ENCODE data around the gene RNPEPL1. TPM values are rescaled to one million over a fixed set of nuclear protein-coding genes. Genes with fewer than 3 reads are reported as not detected.
A peak's percentile ranks its signal among the peaks of the same experiment; 100 is the strongest.

The RNPEPL1 gene
- total RNA-seq, 3 donors from 2014 or later, result 22.4 to 57.9 (median 42.3) TPM

DNA sequence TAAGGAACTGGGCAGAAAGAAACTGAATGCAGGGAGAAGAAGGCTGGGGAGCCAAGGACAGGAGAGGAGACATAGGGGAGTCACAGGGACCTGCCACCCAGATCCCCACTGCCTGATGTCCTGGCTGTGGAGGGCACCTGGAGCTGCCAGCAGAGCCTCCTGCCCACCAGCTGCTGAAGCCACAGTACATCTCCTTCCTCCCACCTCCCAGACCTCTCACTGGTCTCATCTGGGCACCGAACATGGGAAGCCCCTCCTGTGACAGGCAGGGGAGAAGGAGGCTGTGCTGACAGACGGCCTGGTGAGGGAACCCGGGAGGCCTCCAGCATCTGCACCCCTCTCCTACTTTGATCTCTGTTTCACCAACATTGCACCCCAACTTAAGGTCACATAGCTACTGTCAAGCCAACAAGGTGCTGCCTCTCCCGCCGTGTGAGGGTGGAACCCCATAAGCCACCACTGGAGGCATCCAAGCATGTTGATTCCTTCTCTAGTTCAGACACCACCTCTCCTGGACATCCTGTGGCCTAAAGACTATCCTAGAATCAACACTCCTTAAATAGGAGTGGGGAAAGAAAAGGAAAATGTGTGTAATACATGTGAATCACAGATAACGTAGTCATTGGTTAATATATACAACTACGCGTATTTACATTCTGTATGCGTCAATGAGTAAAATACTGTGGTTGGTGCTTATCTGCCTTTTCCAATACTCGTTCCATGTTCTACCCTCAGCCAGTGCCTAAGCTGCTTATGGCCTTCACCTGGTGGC is 3.5 kb upstream of the RNPEPL1 start:
- peaks cover 14 to 24% of the 10 kb centered on the region in 2 donors for H3K4me1 ChIP-seq
- no peaks in the 10 kb centered on the region for H3K27me3 ChIP-seq
- intact Hi-C loops (cut with DNase I; ENCODE audit: low total_unique reads), result no loop called here
- H3K36me3 ChIP-seq, result no peaks in the 10 kb centered on the region
- no peak overlapping the region for H3K4me3 ChIP-seq
- H3K27ac ChIP-seq, result peak overlapping the region; percentile 93 to 100
- no peak for TF ChIP-seq POLR2AphosphoS5 (IDR thresholded peaks at IDR 0.05)
- TF ChIP-seq CTCF (IDR thresholded peaks at IDR 0.05), result no peak
- no peak for TF ChIP-seq POLR2A (IDR thresholded peaks at IDR 0.05)
- DNase-seq (ENCODE audit: low spot score in 2 of 2), result peak; percentile 17 to 19
- no peaks in the 10 kb centered on the region for H3K9me3 ChIP-seq

DNA sequence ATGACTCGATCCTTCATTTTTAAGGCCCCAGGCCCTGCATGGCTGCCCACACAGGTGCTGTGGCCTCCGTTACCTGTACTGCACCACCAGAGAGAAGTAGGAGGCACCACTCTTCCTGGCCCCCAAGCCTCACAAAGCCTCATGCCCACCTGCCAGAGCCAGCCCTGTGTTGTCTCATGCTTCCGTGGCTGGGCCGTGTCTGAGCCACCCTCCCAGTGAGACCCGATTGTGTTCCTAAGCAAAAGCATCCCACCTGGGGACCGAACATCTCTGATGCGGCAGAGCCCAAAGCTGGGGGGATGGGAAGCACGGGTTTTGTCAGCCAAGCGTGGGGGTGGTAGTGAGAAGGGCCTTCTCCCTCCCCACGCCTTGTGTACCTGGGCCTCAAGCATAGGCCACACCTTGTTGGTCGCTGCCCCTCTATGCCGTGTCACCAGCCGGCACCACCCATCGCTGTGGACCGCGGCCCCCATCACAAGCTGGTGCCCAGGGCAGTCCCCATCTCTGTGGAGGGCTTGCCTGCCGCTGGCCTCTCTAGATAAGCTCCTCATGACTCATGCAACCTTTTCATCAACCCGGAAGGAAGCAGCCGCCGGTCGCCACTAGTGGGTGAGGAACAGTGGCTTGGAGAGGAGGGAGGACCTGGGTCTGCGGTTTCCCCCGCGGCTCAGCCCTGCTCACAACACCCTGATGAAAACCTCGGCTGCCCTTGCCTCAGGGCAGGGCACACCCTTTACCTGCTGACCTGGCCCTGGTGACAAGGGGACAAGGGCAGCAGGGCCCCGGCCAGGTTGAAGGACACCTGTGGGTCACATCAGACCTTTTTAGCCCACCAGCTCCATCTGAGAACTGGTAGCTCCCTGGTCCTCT is 2.7 kb upstream of the RNPEPL1 start:
- peak overlapping the region; percentile 93 to 100 for H3K27ac ChIP-seq
- peak overlapping the region; percentile 69 to 83 (median 71) for H3K4me3 ChIP-seq
- H3K4me1 ChIP-seq, result peaks cover 14 to 31% of the 10 kb centered on the region in 2 donors
- intact Hi-C loops (cut with DNase I; ENCODE audit: low total_unique reads), result no loop called here
- peak in 2 of 3 donors; percentile 32 to 64 for TF ChIP-seq POLR2AphosphoS5 (IDR thresholded peaks at IDR 0.05)
- TF ChIP-seq POLR2A (IDR thresholded peaks at IDR 0.05), result no peak
- TF ChIP-seq CTCF (IDR thresholded peaks at IDR 0.05), result no peak
- DNase-seq (ENCODE audit: low spot score in 2 of 2), result peak; percentile 80 to 86
- no peaks in the 10 kb centered on the region for H3K36me3 ChIP-seq
- no peaks in the 10 kb centered on the region for H3K27me3 ChIP-seq
- no peaks in the 10 kb centered on the region for H3K9me3 ChIP-seq

DNA sequence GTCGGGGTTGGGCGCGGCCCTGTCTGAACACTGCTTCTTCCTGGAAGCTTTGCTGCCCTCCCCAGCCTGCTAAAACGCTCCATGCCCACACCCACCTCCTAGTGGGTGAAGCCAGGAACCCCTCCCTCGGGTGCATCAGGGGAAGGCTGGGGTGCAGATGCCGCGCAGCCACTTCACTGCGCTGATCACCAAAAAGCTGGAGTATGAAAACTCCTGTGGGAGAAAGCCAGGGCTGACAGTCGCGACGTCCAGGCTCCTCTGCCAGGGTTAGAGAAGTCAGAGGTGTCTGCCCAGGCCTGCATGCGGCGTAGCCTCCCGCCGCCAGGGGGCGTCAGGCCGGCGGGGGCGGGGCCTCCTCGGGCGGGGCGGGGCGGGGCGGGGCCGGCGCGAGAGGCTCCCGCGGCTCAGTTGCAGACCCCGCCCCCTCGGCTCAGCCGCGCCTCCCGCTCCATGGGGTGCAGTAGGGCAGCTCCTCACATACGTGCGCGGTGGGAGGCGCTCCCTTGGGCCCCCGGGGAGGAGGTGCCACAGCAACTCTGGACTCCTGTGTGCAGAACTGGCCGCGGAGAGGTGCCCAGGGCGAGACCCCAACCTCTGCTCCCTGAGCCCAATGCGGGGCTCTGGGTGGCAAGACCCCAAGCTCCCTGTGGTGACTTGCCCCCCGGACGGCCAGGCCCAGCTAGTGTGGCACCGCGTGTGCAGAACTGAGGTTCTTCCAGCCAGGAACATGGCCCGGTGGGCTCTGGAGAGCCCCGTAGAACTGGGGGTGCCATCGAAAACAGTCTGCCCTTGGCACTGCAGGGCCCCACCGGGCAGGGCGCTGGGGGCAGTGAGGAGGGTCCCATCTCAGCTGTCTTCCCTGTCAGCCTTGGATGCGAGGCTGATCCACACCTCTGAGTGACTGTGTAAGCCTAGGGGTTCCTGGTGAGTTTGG is 1.8 kb upstream of the RNPEPL1 start:
- Histone ChIP-seq H3K36me3 (no peaks in the 10 kb centered on the region), H3K4me1 (peaks cover 14 to 31% of the 10 kb centered on the region in 2 donors), H3K9me3 (no peaks in the 10 kb centered on the region), H3K27ac (peak overlapping the region; percentile 93 to 100), H3K27me3 (no peaks in the 10 kb centered on the region), H3K4me3 (peak overlapping the region; percentile 69 to 83 (median 71))
- TF ChIP-seq POLR2AphosphoS5 (IDR thresholded peaks at IDR 0.05) (no peak), POLR2A (IDR thresholded peaks at IDR 0.05) (no peak), CTCF (IDR thresholded peaks at IDR 0.05) (peak; percentile 28 to 75 (median 65))
- intact Hi-C loops (cut with DNase I; ENCODE audit: low total_unique reads), result loop anchor here (1.0 kb wide), 1 partner anchor 18 kb away; no protein-coding TSS in a partner anchor
- DNase-seq (ENCODE audit: low spot score in 2 of 2), result peak; percentile 90 to 91

DNA sequence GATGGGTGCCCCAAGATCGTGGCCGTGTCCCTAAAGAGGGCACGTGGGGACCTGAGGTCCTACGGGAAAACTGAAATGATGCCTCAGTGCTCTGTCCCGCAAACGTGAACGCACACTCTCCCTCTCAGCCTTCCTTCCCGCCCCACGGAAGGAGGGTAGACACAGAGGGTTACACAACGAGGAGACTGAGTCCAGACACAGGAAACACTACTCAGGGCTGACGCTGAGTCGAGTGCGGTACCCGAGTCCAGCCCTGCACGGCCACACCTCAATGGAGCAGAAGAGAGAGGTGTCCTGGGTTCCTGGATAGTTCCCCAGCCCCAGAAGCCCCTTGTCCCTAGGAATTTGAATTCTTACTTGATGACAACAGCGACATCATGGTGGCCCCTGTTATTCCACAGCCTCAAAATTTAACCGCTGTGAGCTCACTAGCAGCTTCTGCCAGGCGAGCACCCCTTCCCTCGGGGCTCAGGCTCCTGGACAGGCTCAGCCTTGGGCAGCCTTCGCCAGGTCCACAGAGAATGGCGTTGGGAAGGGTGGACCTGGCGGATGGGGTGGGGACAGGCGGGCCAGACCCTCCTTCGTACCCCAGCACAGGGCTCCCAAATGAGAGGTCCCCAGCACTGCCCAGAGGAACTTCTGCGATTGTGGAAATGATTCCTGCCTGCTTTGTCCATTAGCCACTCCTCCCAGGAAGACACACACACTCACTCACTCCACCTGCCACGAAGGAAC is 980 bp upstream of the RNPEPL1 start:
- peak overlapping the region; percentile 93 to 100 for H3K27ac ChIP-seq
- TF ChIP-seq POLR2AphosphoS5 (IDR thresholded peaks at IDR 0.05) (no peak), POLR2A (IDR thresholded peaks at IDR 0.05) (no peak)
- no peaks in the 10 kb centered on the region for H3K9me3 ChIP-seq
- intact Hi-C loops (cut with DNase I; ENCODE audit: low total_unique reads), result loop anchor here (1.0 kb wide), 1 partner anchor 17 kb away; no protein-coding TSS in a partner anchor
- H3K4me3 ChIP-seq, result peak overlapping the region; percentile 69 to 83 (median 71)
- no peaks in the 10 kb centered on the region for H3K36me3 ChIP-seq
- H3K4me1 ChIP-seq, result peaks cover 14 to 31% of the 10 kb centered on the region in 2 donors
- DNase-seq (ENCODE audit: low spot score in 2 of 2), result peak; percentile 18 to 49
- no peaks in the 10 kb centered on the region for H3K27me3 ChIP-seq

Measured in breast epithelium (tissue), 4 donors.